HEK293 (cell line): Measurements from ENCODE around the gene TRPM6.

Experiments used
- CTCF ChIA-PET: fragments of 350-600 bp; formaldehyde crosslinking; extraction: SDS; loops from one replicate; lab custom pipeline; 2021; ENCODE audit warnings: antibody characterized with exemption; lab: Yijun Ruan, JAX
- POLR2A ChIA-PET: fragments of 300-600 bp; formaldehyde crosslinking; extraction: SDS; loops from one replicate; lab custom pipeline; 2020; ENCODE audit warnings: antibody characterized with exemption, inconsistent platforms; lab: Yijun Ruan, JAX
- H3K27ac ChIP-seq: fragments of 200-500 bp; sonication (Bioruptor generic); 2 replicates; pipeline ENCODE4 v1.5.1; 2014; ENCODE audit warnings: low read depth, low read length, control low read depth, inconsistent platforms; ENCODE audit errors: extremely low read depth
- H3K36me3 ChIP-seq, 2 experiments: fragments of 200-500 bp in 1 of 2; sonication (Bioruptor generic) in 1 of 2; 1 replicate in 1 of 2; 2 replicates in 1 of 2; pipeline ENCODE4 v1.5.1; 2014 to 2017; ENCODE audit warnings: inconsistent platforms in 2 of 2, low read length in 2 of 2; ENCODE audit not compliant: control insufficient read depth in 2 of 2, insufficient read depth in 1 of 2
- H3K4me1 ChIP-seq: fragments of 200-500 bp; sonication (Bioruptor generic); 2 replicates; pipeline ENCODE4 v1.5.1; 2014; ENCODE audit warnings: mild to moderate bottlenecking, low read length, inconsistent platforms; ENCODE audit not compliant: control insufficient read depth, insufficient read depth
- H3K4me3 ChIP-seq: 2 replicates; pipeline ENCODE4 v1.5.1; 2011; ENCODE audit warnings: low read depth, mild to moderate bottlenecking, control low read depth, low read length, moderate library complexity
- H3K9me3 ChIP-seq: fragments of 200-500 bp; sonication (Bioruptor generic); 2 replicates; pipeline ENCODE4 v1.5.1; 2014; ENCODE audit warnings: low read depth, low read length, inconsistent platforms; ENCODE audit not compliant: control insufficient read depth, insufficient read depth
- BCL11B ChIP-seq: fragments of 450-650 bp; formaldehyde crosslinking; IDR thresholded peaks from 2 replicates; pipeline ENCODE4 v1.5.1; 2016; ENCODE audit warnings: low read depth, missing biosample characterization, missing genetic modification characterization
- ZNF561 ChIP-seq: fragments of 450-650 bp; IDR thresholded peaks from 2 replicates; pipeline ENCODE4 v1.5.1; 2018; ENCODE audit warnings: missing biosample characterization, missing genetic modification characterization, borderline replicate concordance
- ZNF670 ChIP-seq: fragments of 450-650 bp; formaldehyde crosslinking; IDR thresholded peaks from 2 replicates; pipeline ENCODE4 v1.5.1; 2016; ENCODE audit warnings: missing biosample characterization, missing genetic modification characterization, low read depth
- ZNF677 ChIP-seq: fragments of 450-650 bp; IDR thresholded peaks from 2 replicates; pipeline ENCODE4 v1.5.0; 2018; ENCODE audit warnings: missing biosample characterization, mild to moderate bottlenecking, missing genetic modification characterization, moderate library complexity
- ZNF747 ChIP-seq: fragments of 450-650 bp; formaldehyde crosslinking; IDR thresholded peaks from 2 replicates; pipeline ENCODE4 v1.5.1; 2016; ENCODE audit warnings: missing biosample characterization, missing genetic modification characterization
- ZNF776 ChIP-seq: fragments of 450-650 bp; formaldehyde crosslinking; IDR thresholded peaks from 2 replicates; pipeline ENCODE4 v1.5.0; 2017; ENCODE audit warnings: missing biosample characterization, missing genetic modification characterization, borderline replicate concordance
- TF ChIP-seq, protein P1 (sequence below): fragments of 450-650 bp; formaldehyde crosslinking; IDR thresholded peaks from 2 replicates; pipeline ENCODE4 v1.5.1; 2017; ENCODE audit warnings: missing biosample characterization, missing genetic modification characterization
- TF ChIP-seq, protein P2 (sequence below): fragments of 450-650 bp; formaldehyde crosslinking; IDR thresholded peaks from 2 replicates; pipeline ENCODE4 v1.5.1; 2016; ENCODE audit warnings: missing biosample characterization, missing genetic modification characterization
- TF ChIP-seq, protein P3 (sequence below): fragments of 450-650 bp; formaldehyde crosslinking; IDR thresholded peaks from 2 replicates; pipeline ENCODE4 v1.5.1; 2016; ENCODE audit warnings: missing biosample characterization, missing genetic modification characterization
- TF ChIP-seq, protein P4 (sequence below): fragments of 450-650 bp; formaldehyde crosslinking; conservative IDR thresholded peaks from 2 replicates; pipeline ENCODE4 v1.5.1; 2016; ENCODE audit warnings: low read depth, missing biosample characterization, missing genetic modification characterization
- TF ChIP-seq, protein P5 (sequence below): fragments of 450-650 bp; formaldehyde crosslinking; IDR thresholded peaks from 2 replicates; pipeline ENCODE4 v1.5.1; 2017; ENCODE audit warnings: missing biosample characterization, mild to moderate bottlenecking, missing genetic modification characterization, moderate library complexity
- TF ChIP-seq, protein P6 (sequence below): fragments of 450-650 bp; formaldehyde crosslinking; IDR thresholded peaks from 2 replicates; pipeline ENCODE4 v1.5.1; 2016; ENCODE audit warnings: missing biosample characterization, missing genetic modification characterization

TRPM6 gene

DNA sequence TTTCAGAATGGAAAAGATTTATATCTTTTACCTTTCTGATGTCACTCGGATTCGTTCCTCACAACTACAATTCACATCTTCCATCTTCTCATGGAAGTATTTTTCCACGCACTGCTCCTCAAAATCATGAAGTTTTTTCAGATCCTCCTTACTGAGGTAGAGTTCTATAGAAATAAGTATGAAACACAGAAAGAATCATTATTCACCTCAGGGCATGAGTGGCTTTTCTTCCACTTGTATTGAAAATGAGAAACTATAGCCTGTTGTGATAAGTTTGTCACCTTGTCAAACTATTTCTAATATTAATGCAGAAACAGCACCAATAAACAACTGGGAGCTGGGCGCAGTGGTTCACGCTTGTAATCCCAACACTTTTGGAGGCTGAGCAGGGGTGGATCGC is 116.0 kb downstream of the TRPM6 start:
- H3K4me3 ChIP-seq: no peak overlapping the region
- TF ChIP-seq, protein P1, sequence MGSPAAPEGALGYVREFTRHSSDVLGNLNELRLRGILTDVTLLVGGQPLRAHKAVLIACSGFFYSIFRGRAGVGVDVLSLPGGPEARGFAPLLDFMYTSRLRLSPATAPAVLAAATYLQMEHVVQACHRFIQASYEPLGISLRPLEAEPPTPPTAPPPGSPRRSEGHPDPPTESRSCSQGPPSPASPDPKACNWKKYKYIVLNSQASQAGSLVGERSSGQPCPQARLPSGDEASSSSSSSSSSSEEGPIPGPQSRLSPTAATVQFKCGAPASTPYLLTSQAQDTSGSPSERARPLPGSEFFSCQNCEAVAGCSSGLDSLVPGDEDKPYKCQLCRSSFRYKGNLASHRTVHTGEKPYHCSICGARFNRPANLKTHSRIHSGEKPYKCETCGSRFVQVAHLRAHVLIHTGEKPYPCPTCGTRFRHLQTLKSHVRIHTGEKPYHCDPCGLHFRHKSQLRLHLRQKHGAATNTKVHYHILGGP: no peak
- no peak for TF ChIP-seq BCL11B (tag by site-specific recombination)
- TF ChIP-seq, protein P2, sequence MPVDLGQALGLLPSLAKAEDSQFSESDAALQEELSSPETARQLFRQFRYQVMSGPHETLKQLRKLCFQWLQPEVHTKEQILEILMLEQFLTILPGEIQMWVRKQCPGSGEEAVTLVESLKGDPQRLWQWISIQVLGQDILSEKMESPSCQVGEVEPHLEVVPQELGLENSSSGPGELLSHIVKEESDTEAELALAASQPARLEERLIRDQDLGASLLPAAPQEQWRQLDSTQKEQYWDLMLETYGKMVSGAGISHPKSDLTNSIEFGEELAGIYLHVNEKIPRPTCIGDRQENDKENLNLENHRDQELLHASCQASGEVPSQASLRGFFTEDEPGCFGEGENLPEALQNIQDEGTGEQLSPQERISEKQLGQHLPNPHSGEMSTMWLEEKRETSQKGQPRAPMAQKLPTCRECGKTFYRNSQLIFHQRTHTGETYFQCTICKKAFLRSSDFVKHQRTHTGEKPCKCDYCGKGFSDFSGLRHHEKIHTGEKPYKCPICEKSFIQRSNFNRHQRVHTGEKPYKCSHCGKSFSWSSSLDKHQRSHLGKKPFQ (tag by site-specific recombination): no peak
- TF ChIP-seq, protein P3, sequence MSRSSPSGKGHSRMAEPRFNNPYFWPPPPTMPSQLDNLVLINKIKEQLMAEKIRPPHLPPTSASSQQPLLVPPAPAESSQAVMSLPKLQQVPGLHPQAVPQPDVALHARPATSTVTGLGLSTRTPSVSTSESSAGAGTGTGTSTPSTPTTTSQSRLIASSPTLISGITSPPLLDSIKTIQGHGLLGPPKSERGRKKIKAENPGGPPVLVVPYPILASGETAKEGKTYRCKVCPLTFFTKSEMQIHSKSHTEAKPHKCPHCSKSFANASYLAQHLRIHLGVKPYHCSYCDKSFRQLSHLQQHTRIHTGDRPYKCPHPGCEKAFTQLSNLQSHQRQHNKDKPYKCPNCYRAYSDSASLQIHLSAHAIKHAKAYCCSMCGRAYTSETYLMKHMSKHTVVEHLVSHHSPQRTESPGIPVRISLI (tag by site-specific recombination): no peak
- TF ChIP-seq, protein P4, sequence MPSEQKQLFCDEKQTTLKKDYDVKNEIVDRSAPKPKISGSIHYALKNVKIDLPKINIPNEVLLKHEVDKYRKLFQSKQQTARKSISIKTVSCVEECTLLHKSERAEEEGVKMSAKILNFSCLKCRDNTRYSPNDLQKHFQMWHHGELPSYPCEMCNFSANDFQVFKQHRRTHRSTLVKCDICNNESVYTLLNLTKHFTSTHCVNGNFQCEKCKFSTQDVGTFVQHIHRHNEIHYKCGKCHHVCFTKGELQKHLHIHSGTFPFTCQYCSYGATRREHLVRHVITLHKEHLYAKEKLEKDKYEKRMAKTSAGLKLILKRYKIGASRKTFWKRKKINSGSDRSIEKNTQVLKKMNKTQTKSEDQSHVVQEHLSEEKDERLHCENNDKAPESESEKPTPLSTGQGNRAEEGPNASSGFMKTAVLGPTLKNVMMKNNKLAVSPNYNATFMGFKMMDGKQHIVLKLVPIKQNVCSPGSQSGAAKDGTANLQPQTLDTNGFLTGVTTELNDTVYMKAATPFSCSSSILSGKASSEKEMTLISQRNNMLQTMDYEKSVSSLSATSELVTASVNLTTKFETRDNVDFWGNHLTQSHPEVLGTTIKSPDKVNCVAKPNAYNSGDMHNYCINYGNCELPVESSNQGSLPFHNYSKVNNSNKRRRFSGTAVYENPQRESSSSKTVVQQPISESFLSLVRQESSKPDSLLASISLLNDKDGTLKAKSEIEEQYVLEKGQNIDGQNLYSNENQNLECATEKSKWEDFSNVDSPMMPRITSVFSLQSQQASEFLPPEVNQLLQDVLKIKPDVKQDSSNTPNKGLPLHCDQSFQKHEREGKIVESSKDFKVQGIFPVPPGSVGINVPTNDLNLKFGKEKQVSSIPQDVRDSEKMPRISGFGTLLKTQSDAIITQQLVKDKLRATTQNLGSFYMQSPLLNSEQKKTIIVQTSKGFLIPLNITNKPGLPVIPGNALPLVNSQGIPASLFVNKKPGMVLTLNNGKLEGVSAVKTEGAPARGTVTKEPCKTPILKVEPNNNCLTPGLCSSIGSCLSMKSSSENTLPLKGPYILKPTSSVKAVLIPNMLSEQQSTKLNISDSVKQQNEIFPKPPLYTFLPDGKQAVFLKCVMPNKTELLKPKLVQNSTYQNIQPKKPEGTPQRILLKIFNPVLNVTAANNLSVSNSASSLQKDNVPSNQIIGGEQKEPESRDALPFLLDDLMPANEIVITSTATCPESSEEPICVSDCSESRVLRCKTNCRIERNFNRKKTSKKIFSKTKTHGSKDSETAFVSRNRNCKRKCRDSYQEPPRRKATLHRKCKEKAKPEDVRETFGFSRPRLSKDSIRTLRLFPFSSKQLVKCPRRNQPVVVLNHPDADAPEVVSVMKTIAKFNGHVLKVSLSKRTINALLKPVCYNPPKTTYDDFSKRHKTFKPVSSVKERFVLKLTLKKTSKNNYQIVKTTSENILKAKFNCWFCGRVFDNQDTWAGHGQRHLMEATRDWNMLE (tag by site-specific recombination): no peak
- TF ChIP-seq, protein P5, sequence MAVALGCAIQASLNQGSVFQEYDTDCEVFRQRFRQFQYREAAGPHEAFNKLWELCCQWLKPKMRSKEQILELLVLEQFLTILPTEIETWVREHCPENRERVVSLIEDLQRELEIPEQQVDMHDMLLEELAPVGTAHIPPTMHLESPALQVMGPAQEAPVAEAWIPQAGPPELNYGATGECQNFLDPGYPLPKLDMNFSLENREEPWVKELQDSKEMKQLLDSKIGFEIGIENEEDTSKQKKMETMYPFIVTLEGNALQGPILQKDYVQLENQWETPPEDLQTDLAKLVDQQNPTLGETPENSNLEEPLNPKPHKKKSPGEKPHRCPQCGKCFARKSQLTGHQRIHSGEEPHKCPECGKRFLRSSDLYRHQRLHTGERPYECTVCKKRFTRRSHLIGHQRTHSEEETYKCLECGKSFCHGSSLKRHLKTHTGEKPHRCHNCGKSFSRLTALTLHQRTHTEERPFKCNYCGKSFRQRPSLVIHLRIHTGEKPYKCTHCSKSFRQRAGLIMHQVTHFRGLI: no peak
- TF ChIP-seq ZNF561 (tag by site-specific recombination): no peak
- TF ChIP-seq ZNF677 (tag by site-specific recombination): no peak
- no peak for TF ChIP-seq ZNF747
- no peak for TF ChIP-seq ZNF776 (tag by site-specific recombination)
- TF ChIP-seq, protein P6, sequence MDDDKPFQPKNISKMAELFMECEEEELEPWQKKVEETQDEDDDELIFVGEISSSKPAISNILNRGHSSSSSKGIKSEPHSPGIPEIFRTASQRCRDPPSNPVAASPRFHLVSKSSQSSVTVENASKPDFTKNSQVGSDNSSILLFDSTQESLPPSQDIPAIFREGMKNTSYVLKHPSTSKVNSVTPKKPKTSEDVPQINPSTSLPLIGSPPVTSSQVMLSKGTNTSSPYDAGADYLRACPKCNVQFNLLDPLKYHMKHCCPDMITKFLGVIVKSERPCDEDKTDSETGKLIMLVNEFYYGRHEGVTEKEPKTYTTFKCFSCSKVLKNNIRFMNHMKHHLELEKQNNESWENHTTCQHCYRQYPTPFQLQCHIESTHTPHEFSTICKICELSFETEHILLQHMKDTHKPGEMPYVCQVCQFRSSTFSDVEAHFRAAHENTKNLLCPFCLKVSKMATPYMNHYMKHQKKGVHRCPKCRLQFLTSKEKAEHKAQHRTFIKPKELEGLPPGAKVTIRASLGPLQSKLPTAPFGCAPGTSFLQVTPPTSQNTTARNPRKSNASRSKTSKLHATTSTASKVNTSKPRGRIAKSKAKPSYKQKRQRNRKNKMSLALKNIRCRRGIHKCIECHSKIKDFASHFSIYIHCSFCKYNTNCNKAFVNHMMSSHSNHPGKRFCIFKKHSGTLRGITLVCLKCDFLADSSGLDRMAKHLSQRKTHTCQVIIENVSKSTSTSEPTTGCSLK (tag by site-specific recombination): no peak
- no peak for TF ChIP-seq ZNF670 (tag by site-specific recombination)
- no peaks in the 10 kb centered on the region for H3K9me3 ChIP-seq
- H3K27ac ChIP-seq: no peak overlapping the region
- POLR2A ChIA-PET: no interaction called here
- H3K4me1 ChIP-seq: no peaks in the 10 kb centered on the region
- H3K36me3 ChIP-seq: no peaks in the 10 kb centered on the region
- CTCF ChIA-PET: interaction anchor here (0.6 to 8.7 kb wide), 6 partner anchors 20 to 1571 kb away, joined by 3 to 207 read pairs (median 4); no protein-coding TSS in a partner anchor
